ENCODE measurements around the gene KRT17. TPM values are rescaled to one million over a fixed set of nuclear protein-coding genes. Genes with fewer than 3 reads are reported as not detected.

KRT17 gene
- total and polyA plus RNA-seq, 7 experiments from 2014 or later: not detected

- no peaks in the 10 kb centered on the region for H3K36me3 ChIP-seq (ENCODE audit: control insufficient read depth in 2 of 3, insufficient read depth in 3 of 3, low read length in 3 of 3)
- H3K36me3 Mint-ChIP-seq: no peaks in the 10 kb centered on the region
- H3K27ac ChIP-seq (ENCODE audit: low read depth, low read length): no peak overlapping the region
- H3K4me1 ChIP-seq (ENCODE audit: control insufficient read depth in 2 of 2, insufficient read depth in 2 of 2, low read length in 2 of 2): no peaks in the 10 kb centered on the region
- H3K9me3 ChIP-seq (ENCODE audit: control insufficient read depth in 2 of 3, low read length in 3 of 3): no peaks in the 10 kb centered on the region
- intact Hi-C loops (cut with micrococcal nuclease): no loop called here
- H3K27ac Mint-ChIP-seq: no peak overlapping the region
- POLR2A ChIA-PET: no interaction called here
- no peaks in the 10 kb centered on the region for H3K27me3 ChIP-seq (ENCODE audit: control insufficient read depth in 2 of 2, insufficient read depth in 2 of 2, low read length in 2 of 2)
- peaks cover 0 to 5% (median 0%) of the 10 kb centered on the region in 7 donors for H3K4me1 Mint-ChIP-seq
- H3K4me3 ChIP-seq (ENCODE audit: low read length): no peak overlapping the region
- H3K27me3 Mint-ChIP-seq: peaks cover 0 to 13% (median 10%) of the 10 kb centered on the region in 5 donors
- peaks cover 0 to 3% (median 0%) of the 10 kb centered on the region in 11 donors for H3K9me3 Mint-ChIP-seq
- CTCF ChIA-PET: no interaction called here
- DNase-seq (no peak), ATAC-seq (no peak)
- no peak overlapping the region for H3K4me3 Mint-ChIP-seq
Observed at GRCh38 chr17:41594363-41594915, 29.9 kb downstream of the KRT17 start.

- no peak overlapping the region for H3K4me3 Mint-ChIP-seq
- no peak overlapping the region for H3K27ac ChIP-seq (ENCODE audit: low read depth, low read length)
- H3K4me3 ChIP-seq (ENCODE audit: low read length): no peak overlapping the region
- H3K36me3 ChIP-seq (ENCODE audit: control insufficient read depth in 2 of 3, insufficient read depth in 3 of 3, low read length in 3 of 3): no peaks in the 10 kb centered on the region
- H3K27me3 ChIP-seq (ENCODE audit: control insufficient read depth in 2 of 2, insufficient read depth in 2 of 2, low read length in 2 of 2): no peaks in the 10 kb centered on the region
- POLR2A ChIA-PET: no interaction called here
- peaks cover 0 to 3% (median 0%) of the 10 kb centered on the region in 11 donors for H3K9me3 Mint-ChIP-seq
- no peaks in the 10 kb centered on the region for H3K9me3 ChIP-seq (ENCODE audit: control insufficient read depth in 2 of 3, low read length in 3 of 3)
- H3K36me3 Mint-ChIP-seq: no peaks in the 10 kb centered on the region
- ATAC-seq: no peak
- CTCF ChIA-PET: no interaction called here
- DNase-seq: no peak
- no peaks in the 10 kb centered on the region for H3K4me1 ChIP-seq (ENCODE audit: control insufficient read depth in 2 of 2, insufficient read depth in 2 of 2, low read length in 2 of 2)
- peaks cover 0 to 5% (median 0%) of the 10 kb centered on the region in 7 donors for H3K4me1 Mint-ChIP-seq
- no peak overlapping the region for H3K27ac Mint-ChIP-seq
- intact Hi-C loops (cut with micrococcal nuclease): no loop called here
- peaks cover 0 to 16% (median 10%) of the 10 kb centered on the region in 5 donors for H3K27me3 Mint-ChIP-seq
Observed at GRCh38 chr17:41593306-41593981, 30.9 kb downstream of the KRT17 start.

GRCh38 chr17:41592601-41593305 is 31.6 kb downstream of the KRT17 start:
- Histone ChIP-seq H3K27ac (ENCODE audit: low read depth, low read length) (no peak overlapping the region), H3K4me1 (ENCODE audit: control insufficient read depth in 2 of 2, insufficient read depth in 2 of 2, low read length in 2 of 2) (no peaks in the 10 kb centered on the region), H3K36me3 (ENCODE audit: control insufficient read depth in 2 of 3, insufficient read depth in 3 of 3, low read length in 3 of 3) (no peaks in the 10 kb centered on the region), H3K9me3 (ENCODE audit: control insufficient read depth in 2 of 3, low read length in 3 of 3) (no peaks in the 10 kb centered on the region), H3K27me3 (ENCODE audit: control insufficient read depth in 2 of 2, insufficient read depth in 2 of 2, low read length in 2 of 2) (no peaks in the 10 kb centered on the region), H3K4me3 (ENCODE audit: low read length) (no peak overlapping the region)
- peaks cover 0 to 16% (median 10%) of the 10 kb centered on the region in 5 donors for H3K27me3 Mint-ChIP-seq
- H3K4me3 Mint-ChIP-seq: no peak overlapping the region
- no peak overlapping the region for H3K27ac Mint-ChIP-seq
- intact Hi-C loops (cut with micrococcal nuclease): no loop called here
- peaks cover 0 to 3% (median 0%) of the 10 kb centered on the region in 11 donors for H3K9me3 Mint-ChIP-seq
- DNase-seq (no peak), ATAC-seq (no peak)
- peaks cover 0 to 5% (median 0%) of the 10 kb centered on the region in 7 donors for H3K4me1 Mint-ChIP-seq
- POLR2A ChIA-PET: no interaction called here
- H3K36me3 Mint-ChIP-seq: no peaks in the 10 kb centered on the region
- CTCF ChIA-PET: no interaction called here

- ChIA-PET CTCF (no interaction called here), POLR2A (no interaction called here)
- Histone ChIP-seq H3K27me3 (ENCODE audit: control insufficient read depth in 2 of 2, insufficient read depth in 2 of 2, low read length in 2 of 2) (no peaks in the 10 kb centered on the region), H3K9me3 (ENCODE audit: control insufficient read depth in 2 of 3, low read length in 3 of 3) (no peaks in the 10 kb centered on the region), H3K27ac (ENCODE audit: low read depth, low read length) (no peak overlapping the region), H3K4me3 (ENCODE audit: low read length) (no peak overlapping the region), H3K4me1 (ENCODE audit: control insufficient read depth in 2 of 2, insufficient read depth in 2 of 2, low read length in 2 of 2) (no peaks in the 10 kb centered on the region), H3K36me3 (ENCODE audit: control insufficient read depth in 2 of 3, insufficient read depth in 3 of 3, low read length in 3 of 3) (no peaks in the 10 kb centered on the region)
- H3K4me3 Mint-ChIP-seq: no peak overlapping the region
- ATAC-seq (no peak), DNase-seq (no peak)
- H3K27me3 Mint-ChIP-seq: peaks cover under 1 to 10% (median 5%) of the 10 kb centered on the region in 5 donors
- peaks cover 0 to 3% (median 0%) of the 10 kb centered on the region in 11 donors for H3K9me3 Mint-ChIP-seq
- H3K4me1 Mint-ChIP-seq: peaks cover 0 to 5% (median 0%) of the 10 kb centered on the region in 7 donors
- H3K36me3 Mint-ChIP-seq: no peaks in the 10 kb centered on the region
- no peak overlapping the region for H3K27ac Mint-ChIP-seq
- intact Hi-C loops (cut with micrococcal nuclease): no loop called here
Observed at GRCh38 chr17:41589301-41589700, 35.1 kb downstream of the KRT17 start.

GRCh38 chr17:41588126-41588810 is 36.1 kb downstream of the KRT17 start:
- H3K4me1 ChIP-seq (ENCODE audit: control insufficient read depth in 2 of 2, insufficient read depth in 2 of 2, low read length in 2 of 2): no peaks in the 10 kb centered on the region
- Mint-ChIP-seq H3K36me3 (no peaks in the 10 kb centered on the region), H3K4me1 (peaks cover 0 to 5% (median 0%) of the 10 kb centered on the region in 7 donors), H3K27ac (no peak overlapping the region), H3K9me3 (peaks cover 0 to 3% (median 0%) of the 10 kb centered on the region in 11 donors), H3K27me3 (peaks cover 3 to 12% (median 10%) of the 10 kb centered on the region in 5 donors), H3K4me3 (no peak overlapping the region)
- ChIA-PET CTCF (no interaction called here), POLR2A (no interaction called here)
- no peaks in the 10 kb centered on the region for H3K9me3 ChIP-seq (ENCODE audit: control insufficient read depth in 2 of 3, low read length in 3 of 3)
- no peak overlapping the region for H3K4me3 ChIP-seq (ENCODE audit: low read length)
- no peaks in the 10 kb centered on the region for H3K36me3 ChIP-seq (ENCODE audit: control insufficient read depth in 2 of 3, insufficient read depth in 3 of 3, low read length in 3 of 3)
- H3K27me3 ChIP-seq (ENCODE audit: control insufficient read depth in 2 of 2, insufficient read depth in 2 of 2, low read length in 2 of 2): no peaks in the 10 kb centered on the region
- H3K27ac ChIP-seq (ENCODE audit: low read depth, low read length): no peak overlapping the region
- DNase-seq: no peak
- intact Hi-C loops (cut with micrococcal nuclease): no loop called here
- no peak for ATAC-seq

- Mint-ChIP-seq H3K9me3 (peaks cover 0 to 3% (median 0%) of the 10 kb centered on the region in 11 donors), H3K27me3 (peaks cover 6 to 21% (median 11%) of the 10 kb centered on the region in 5 donors), H3K27ac (no peak within 1 kb of the TSS), H3K4me1 (peaks cover 0 to 4% (median 0%) of the 10 kb centered on the region in 7 donors), H3K4me3 (peak within 1 kb of the TSS in 1 of 10 donors; percentile 43), H3K36me3 (no peaks in the 10 kb centered on the region)
- Histone ChIP-seq H3K4me1 (ENCODE audit: control insufficient read depth in 2 of 2, insufficient read depth in 2 of 2, low read length in 2 of 2) (no peaks in the 10 kb centered on the region), H3K9me3 (ENCODE audit: control insufficient read depth in 2 of 3, low read length in 3 of 3) (no peaks in the 10 kb centered on the region), H3K4me3 (ENCODE audit: low read length) (no peak within 1 kb of the TSS), H3K27me3 (ENCODE audit: control insufficient read depth in 2 of 2, insufficient read depth in 2 of 2, low read length in 2 of 2) (no peaks in the 10 kb centered on the region), H3K27ac (ENCODE audit: low read depth, low read length) (no peak within 1 kb of the TSS), H3K36me3 (ENCODE audit: control insufficient read depth in 2 of 3, insufficient read depth in 3 of 3, low read length in 3 of 3) (no peaks in the 10 kb centered on the region)
- no peak for DNase-seq
- ChIA-PET CTCF (no interaction called here), POLR2A (interaction anchor here (0.5 kb wide), 1 partner anchor 393 kb away, joined by 3 read pairs; no protein-coding TSS in a partner anchor)
- intact Hi-C loops (cut with micrococcal nuclease): no loop called here
- ATAC-seq: no peak
Observed at GRCh38 chr17:41586863-41587495, 37.4 kb downstream of the KRT17 start, which contains the start of gene KRT14. Gene KRT14 (minus strand): TSS chr17:41586895. CDS start chr17:41586834, 61 bp downstream.
